Measurements from ENCODE around the gene PRPF8.

Gene PRPF8

GRCh38 chr17:1601571-1601970 lies 83.1 kb downstream of the PRPF8 start:
- no peak overlapping the region for H3K4me3 ChIP-seq (ENCODE audit: low read depth, low read length)

More at GRCh38 chr17:1601571-1601970, 83.1 kb downstream of the PRPF8 start:
- TF ChIP-seq CTCF (IDR thresholded peaks at IDR 0.05; ENCODE audit: low read depth, low read length) = no peak
